ENCODE results near the gene ARL5C.
"Not testable (repeated sequence)": the region's sequence is repeated elsewhere in the genome, so short reads cannot be mapped to it uniquely, and the experiment has no call there.

The ARL5C gene

GRCh38 chr17:39141294-39141693, 24.7 kb downstream of the ARL5C start:
- no peak for DNase-seq (ENCODE audit: low read depth)

DNA sequence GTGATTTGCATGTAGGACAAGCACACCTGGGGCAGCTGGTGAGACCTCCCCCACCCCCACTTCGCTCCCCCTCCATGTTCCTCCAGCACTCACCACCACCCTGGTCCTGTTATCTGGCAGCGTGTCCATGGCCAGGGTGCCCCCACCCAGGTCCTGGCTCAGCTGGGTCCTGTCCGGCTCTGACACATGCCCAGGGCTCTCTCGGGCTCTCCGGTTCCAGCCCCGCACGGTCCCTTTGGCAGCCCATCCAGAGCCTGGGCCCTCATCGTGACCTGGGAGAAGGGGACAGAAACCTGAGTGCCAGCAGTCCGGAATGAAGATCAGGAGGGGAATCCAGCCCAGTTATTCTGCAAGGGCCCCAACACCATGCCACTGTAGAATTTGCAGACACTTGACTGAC, 26.4 kb downstream of the ARL5C start:
- DNase-seq (ENCODE audit: low read depth), result no peak

GRCh38 chr17:39139161-39139511, 26.8 kb downstream of the ARL5C start:
- no peak for DNase-seq (ENCODE audit: low read depth)

GRCh38 chr17:39138431-39139160, 27.4 kb downstream of the ARL5C start:
- DNase-seq (ENCODE audit: low read depth), result no peak

GRCh38 chr17:39134878-39135277, 31.1 kb downstream of the ARL5C start:
- no peak for DNase-seq (ENCODE audit: low read depth)

DNA sequence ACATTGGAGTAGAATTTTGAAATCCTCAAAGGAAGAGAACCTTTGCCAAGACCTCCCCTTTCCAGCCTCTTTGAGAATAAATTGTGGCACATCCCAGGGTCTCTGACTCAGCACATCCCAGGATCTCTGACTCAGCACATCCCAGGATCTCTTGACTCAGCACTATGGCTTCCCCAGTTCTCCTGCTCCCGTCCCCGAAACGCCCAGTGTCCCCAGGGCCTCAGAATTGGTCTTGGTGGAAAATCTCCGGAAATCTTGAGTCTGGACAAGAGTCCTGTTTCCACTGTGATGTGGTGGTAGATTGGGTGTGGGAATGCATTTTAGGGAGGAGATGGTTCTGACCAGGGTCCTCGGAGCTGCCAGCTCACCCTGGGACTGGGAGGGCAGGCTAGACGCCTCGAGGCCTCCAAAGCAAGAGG, 33.8 kb downstream of the ARL5C start:
- no peak for DNase-seq (ENCODE audit: low read depth)

- DNase-seq (ENCODE audit: low read depth), result no peak
These were observed 34.3 kb downstream of the ARL5C start for GRCh38 chr17:39131616-39132015.

GRCh38 chr17:39130205-39130604, 35.8 kb downstream of the ARL5C start:
- no peak for DNase-seq (ENCODE audit: low read depth)

GRCh38 chr17:39129544-39129943, 36.4 kb downstream of the ARL5C start:
- DNase-seq (ENCODE audit: low read depth), result not testable (repeated sequence)

DNA sequence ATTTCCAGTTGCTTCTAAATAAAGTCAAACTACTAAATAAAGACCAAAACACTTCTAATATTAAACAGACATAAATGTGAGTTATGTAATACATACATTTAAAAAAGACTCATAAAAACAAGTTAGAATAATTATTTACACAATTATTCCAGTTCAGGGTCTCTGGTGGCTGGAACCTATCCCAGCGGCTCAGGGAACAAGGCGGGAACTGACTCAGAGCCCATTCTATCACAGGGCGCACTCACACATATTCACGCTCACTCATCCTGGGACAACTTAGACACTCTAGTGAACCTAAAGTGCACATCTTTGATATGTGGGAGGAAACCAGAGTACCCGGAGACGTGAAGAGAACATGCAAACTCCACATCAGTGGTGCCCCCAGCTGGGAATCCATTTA, 39.5 kb downstream of the ARL5C start:
- no peak for DNase-seq (ENCODE audit: low read depth)

- no peak for DNase-seq (ENCODE audit: low read depth)
These were observed 40.7 kb downstream of the ARL5C start for GRCh38 chr17:39125143-39125875.

GRCh38 chr17:39123627-39124026, 42.3 kb downstream of the ARL5C start:
- DNase-seq (ENCODE audit: low read depth), result no peak

GRCh38 chr17:39122991-39123390, 43.0 kb downstream of the ARL5C start:
- no peak for DNase-seq (ENCODE audit: low read depth)

- DNase-seq (ENCODE audit: low read depth), result not testable (repeated sequence)
These were observed 44.0 kb downstream of the ARL5C start for GRCh38 chr17:39121919-39122318.

DNA sequence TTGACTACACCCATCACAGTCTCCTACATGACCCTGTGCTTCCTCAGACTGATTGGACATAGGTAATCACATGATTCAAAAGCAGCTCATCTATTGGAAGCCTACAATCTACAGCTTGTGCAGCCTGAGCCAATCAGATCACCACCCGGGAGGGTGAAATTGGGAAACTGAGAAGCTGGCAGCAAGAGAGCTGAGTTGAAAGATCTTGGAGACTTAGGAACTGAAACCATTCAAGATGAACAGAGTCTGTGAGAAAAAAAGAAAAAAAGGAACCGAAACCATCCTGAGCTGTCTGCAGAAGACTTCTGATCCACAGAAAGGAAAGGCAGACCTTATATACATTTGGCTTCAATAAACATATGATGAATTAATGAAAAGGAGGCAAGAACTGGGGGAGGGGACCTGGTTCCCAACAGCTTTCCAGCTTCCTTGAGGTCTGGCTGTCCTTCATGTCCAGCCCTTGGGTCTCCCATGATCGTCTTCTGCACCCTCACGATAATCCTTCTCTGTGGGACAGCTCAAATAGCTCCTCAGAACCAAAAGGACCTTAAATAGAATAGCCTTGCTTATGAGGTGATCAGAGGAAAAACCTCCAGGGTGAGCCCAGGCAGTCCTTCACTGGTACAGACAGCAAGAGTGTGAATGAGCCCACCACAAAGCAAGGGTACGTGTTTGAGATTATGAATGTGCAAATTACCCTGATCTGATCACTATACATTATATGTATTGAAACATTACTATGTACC, 47.1 kb downstream of the ARL5C start:
- no peak for DNase-seq (ENCODE audit: low read depth)

GRCh38 chr17:39116224-39116623, 49.7 kb downstream of the ARL5C start:
- no peak for DNase-seq (ENCODE audit: low read depth)

- no peak for DNase-seq (ENCODE audit: low read depth)
These were observed 50.8 kb downstream of the ARL5C start for GRCh38 chr17:39115135-39115534.

DNA sequence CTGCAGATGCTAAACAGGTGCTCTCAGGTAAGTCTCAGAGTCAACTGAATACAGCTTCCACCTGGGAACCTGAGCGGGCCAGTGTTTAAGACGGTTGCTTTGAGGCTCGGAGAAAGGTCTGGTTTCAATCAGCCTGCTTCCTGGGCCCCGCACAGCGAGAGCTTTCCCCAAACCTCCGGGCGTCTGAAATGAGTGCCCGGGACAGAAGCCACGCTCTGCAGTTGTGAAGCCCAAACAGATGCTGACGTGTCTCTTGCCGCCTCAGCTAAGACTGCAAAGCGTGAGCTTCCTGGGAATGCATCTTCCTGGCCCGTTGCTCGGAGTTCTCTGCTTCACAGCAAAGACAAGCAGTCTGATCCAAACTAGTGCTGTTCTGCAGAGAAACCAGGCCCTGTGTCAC, 51.2 kb downstream of the ARL5C start:
- DNase-seq (ENCODE audit: low read depth), result no peak

GRCh38 chr17:39113871-39114270, 52.1 kb downstream of the ARL5C start:
- DNase-seq (ENCODE audit: low read depth), result no peak

DNA sequence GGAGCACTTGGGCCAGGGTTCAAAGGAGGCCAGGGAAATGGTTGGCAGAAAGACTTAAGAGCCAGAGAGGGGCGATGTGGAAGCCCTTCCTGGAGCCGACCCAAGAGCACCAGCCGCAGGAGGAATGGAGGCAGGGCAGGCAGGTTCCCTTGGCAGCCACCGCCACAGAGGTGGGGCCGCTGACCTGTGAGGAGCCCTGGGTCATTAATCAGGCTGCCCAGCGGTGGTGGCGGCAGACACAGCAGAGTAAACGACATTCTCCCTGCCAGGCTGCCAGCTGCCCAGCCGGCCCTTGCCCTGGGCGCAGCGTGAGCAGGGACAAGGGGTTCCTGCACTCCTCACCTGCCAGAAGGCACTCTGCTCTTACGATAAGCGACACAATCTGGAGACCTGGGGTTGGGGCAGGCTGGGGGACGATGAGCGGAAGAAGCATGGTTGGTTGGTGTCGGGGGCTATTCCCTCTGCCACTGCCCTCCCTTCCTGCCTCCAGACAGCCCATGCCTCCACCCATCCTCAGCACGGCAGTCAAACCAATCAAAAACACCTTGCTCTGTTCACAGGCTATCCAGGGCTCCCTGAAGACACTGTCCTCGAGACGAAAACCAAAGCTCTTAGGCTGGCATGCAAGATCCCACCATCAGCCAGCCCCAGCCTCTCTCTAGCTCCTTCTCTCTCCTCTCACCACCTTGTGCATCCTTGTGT, 55.4 kb downstream of the ARL5C start:
- DNase-seq (ENCODE audit: low read depth), result no peak

- DNase-seq (ENCODE audit: low read depth), result no peak
These were observed 57.2 kb downstream of the ARL5C start for GRCh38 chr17:39108461-39109375.
